Fibroblast of villous mesenchyme (primary cell): Measurements from ENCODE around the gene IRF4. TPM values are rescaled to one million over a fixed set of nuclear protein-coding genes. Genes with fewer than 3 reads are reported as not detected.

Experiments
- DNase-seq: peaks from one replicate; pipeline ENCODE4 v3.0.0-alpha.2; 2010; ENCODE audit warnings: low read depth
- H3K4me3 ChIP-seq: 2 replicates; pipeline ENCODE4 v1.5.1; 2011; ENCODE audit warnings: low read depth, mild to moderate bottlenecking, low read length
- CTCF ChIP-seq: IDR thresholded peaks from 2 replicates; pipeline ENCODE4 v1.5.1; 2012; ENCODE audit warnings: low read depth, mild to moderate bottlenecking, low read length; ENCODE audit not compliant: insufficient read depth
- total RNA-seq: library from RNA; depleted of rRNA; stranded (reverse); fragments of >200 nt; gene quantifications from 2 replicates; pipeline ENCODE4 v1.2.3, GENCODE V29; 2012

Gene IRF4
- total RNA-seq, 1 donor, result under 0.01 TPM

- no peak for DNase-seq
- no peak for TF ChIP-seq CTCF
- no peak overlapping the region for H3K4me3 ChIP-seq
Measured at GRCh38 chr6:446418-447366, 55.1 kb downstream of the IRF4 start.

GRCh38 chr6:447381-448165 is 56.0 kb downstream of the IRF4 start:
- H3K4me3 ChIP-seq, result no peak overlapping the region
- DNase-seq, result no peak

GRCh38 chr6:448296-449056 is 56.9 kb downstream of the IRF4 start:
- no peak overlapping the region for H3K4me3 ChIP-seq
- no peak for DNase-seq
- no peak for TF ChIP-seq CTCF

More at GRCh38 chr6:447381-448165, 56.0 kb downstream of the IRF4 start:
- no peak for TF ChIP-seq CTCF

- TF ChIP-seq CTCF, result no peak
- DNase-seq, result no peak
- H3K4me3 ChIP-seq, result no peak overlapping the region
Measured at GRCh38 chr6:449057-449430, 57.5 kb downstream of the IRF4 start.

- no peak for DNase-seq
- H3K4me3 ChIP-seq, result no peak overlapping the region
- TF ChIP-seq CTCF, result no peak
Measured at GRCh38 chr6:449486-450419, 58.2 kb downstream of the IRF4 start.

GRCh38 chr6:451336-451735 is 59.8 kb downstream of the IRF4 start:
- no peak for DNase-seq

More at GRCh38 chr6:451336-451735, 59.8 kb downstream of the IRF4 start:
- TF ChIP-seq CTCF, result no peak
- H3K4me3 ChIP-seq, result no peak overlapping the region
